A549 (cell line): ENCODE data around the gene PGK1. TPM values are rescaled to one million over a fixed set of nuclear protein-coding genes. Genes with fewer than 3 reads are reported as not detected.
"Not testable (repeated sequence)": the region's sequence is repeated elsewhere in the genome, so short reads cannot be mapped to it uniquely, and the experiment has no call there.

Experiments used
- ATAC-seq, 2 experiments: fragments of 200-7000 bp in 1 of 2; fragments of >200 bp in 1 of 2; cut with Nextera tagmentation in 1 of 2; cut with Tn5 transposase in 1 of 2; 3 replicates each; pipeline versions ENCODE4 v1.8.0 to v1.9.1; 2018 to 2020; ENCODE audit warnings: mild to moderate bottlenecking in 1 of 2, moderate library complexity in 1 of 2
- CTCF ChIA-PET: fragments of 300-600 bp; sonication (Branson Sonifier 250); formaldehyde crosslinking; extraction: SDS; loops from one replicate; lab custom pipeline; 2021; ENCODE audit warnings: antibody characterized with exemption, inconsistent platforms; lab: Yijun Ruan, JAX
- POLR2A ChIA-PET: fragments of 350-600 bp; formaldehyde crosslinking; extraction: SDS; loops from one replicate; lab custom pipeline; 2021; ENCODE audit warnings: antibody characterized with exemption, inconsistent platforms; lab: Yijun Ruan, JAX
- DNase-seq, 2 experiments: peaks; one replicate each; pipeline versions ENCODE4 v3.0.0 to v3.0.0-alpha.2; 2011 to 2016; ENCODE audit warnings: low read depth in 1 of 2, low spot score in 1 of 2
- FAIRE-seq: peaks from 2 replicates; lab custom pipeline; 2011; peaks lifted over from hg19 to GRCh38; lab: Jason Lieb, UNC
- H3K27ac ChIP-seq, 2 experiments: fragments of >200 bp; sonication (Bioruptor Twin); formaldehyde crosslinking; 3 replicates each; pipeline ENCODE4 v1.5.1; 2016 to 2017
- H3K4me1 ChIP-seq: fragments of >200 bp; sonication (Bioruptor Twin); formaldehyde crosslinking; 3 replicates; pipeline ENCODE4 v1.6.1; 2016
- H3K4me2 ChIP-seq: fragments of >200 bp; sonication (Bioruptor Twin); formaldehyde crosslinking; 3 replicates; pipeline ENCODE4 v1.6.1; 2016
- H3K4me3 ChIP-seq: fragments of >200 bp; sonication (Bioruptor Twin); formaldehyde crosslinking; 3 replicates; pipeline ENCODE4 v1.5.1; 2016
- H3K9me3 ChIP-seq: fragments of >200 bp; sonication (Bioruptor Twin); formaldehyde crosslinking; 3 replicates; pipeline ENCODE4 v1.6.1; 2016
- ATOH8 ChIP-seq: fragments of 250-450 bp; sonication (Bioruptor Pico); IDR thresholded peaks from 2 replicates; pipeline ENCODE4 v1.5.0; 2020; ENCODE audit warnings: low read depth, mild to moderate bottlenecking, moderate library complexity
- BCL3 ChIP-seq: fragments of >200 bp; sonication (Bioruptor Twin); formaldehyde crosslinking; IDR thresholded peaks from 3 replicates; pipeline ENCODE4 v1.6.1; 2016
- CEBPB ChIP-seq, 2 experiments: fragments of >200 bp in 1 of 2; sonication (Bioruptor Twin) in 1 of 2; formaldehyde crosslinking in 1 of 2; IDR thresholded peaks; 2 replicates each; pipeline ENCODE4 v1.6.1; 2012 to 2016
- CHD4 ChIP-seq: fragments of 200-600 bp; sonication (generic); IDR thresholded peaks from 2 replicates; pipeline ENCODE4 v1.6.1; 2016; ENCODE audit warnings: antibody characterized with exemption, mild to moderate bottlenecking, borderline replicate concordance
- EHF ChIP-seq: fragments of 250-450 bp; sonication (Bioruptor Pico); IDR thresholded peaks from 2 replicates; pipeline ENCODE4 v1.5.0; 2020; ENCODE audit warnings: mild to moderate bottlenecking
- EP300 ChIP-seq, 2 experiments: fragments of >200 bp; sonication (Bioruptor Twin); formaldehyde crosslinking; IDR thresholded peaks; 2 replicates in 1 of 2; 3 replicates in 1 of 2; pipeline ENCODE4 v1.6.1; 2016 to 2017
- ESRRA ChIP-seq: fragments of 150-350 bp; IDR thresholded peaks from 2 replicates; pipeline ENCODE4 v1.6.1; 2014; ENCODE audit warnings: mild to moderate bottlenecking, low read length, borderline replicate concordance
- HES2 ChIP-seq: fragments of >200 bp; sonication (Bioruptor Twin); formaldehyde crosslinking; IDR thresholded peaks from 2 replicates; pipeline ENCODE4 v1.6.1; 2016
- HEYL ChIP-seq: fragments of 250-450 bp; sonication (Bioruptor Pico); IDR thresholded peaks from 2 replicates; pipeline ENCODE4 v1.8.0; 2021; ENCODE audit warnings: mild to moderate bottlenecking, moderate library complexity
- HOXB13 ChIP-seq: fragments of 250-450 bp; sonication (Bioruptor Pico); IDR thresholded peaks from 2 replicates; pipeline ENCODE4 v1.5.0; 2020; ENCODE audit warnings: low read depth, mild to moderate bottlenecking, moderate library complexity
- JUNB ChIP-seq: fragments of >200 bp; sonication (Bioruptor Twin); formaldehyde crosslinking; IDR thresholded peaks from 2 replicates; pipeline ENCODE4 v1.6.1; 2016
- MAFK ChIP-seq: fragments of 450-650 bp; IDR thresholded peaks from 2 replicates; pipeline ENCODE4 v1.6.1; 2014; ENCODE audit not compliant: partially characterized antibody
- MAX ChIP-seq: IDR thresholded peaks from 2 replicates; pipeline ENCODE4 v1.6.1; 2012
- NFE2L2 ChIP-seq: fragments of 150-350 bp; conservative IDR thresholded peaks from 2 replicates; pipeline ENCODE4 v1.6.1; 2014; ENCODE audit warnings: low read length
- NR3C1 ChIP-seq: fragments of >200 bp; sonication (Bioruptor Twin); formaldehyde crosslinking; IDR thresholded peaks from 3 replicates; pipeline ENCODE4 v1.6.1; 2017
- PBX3 ChIP-seq: IDR thresholded peaks from 2 replicates; pipeline ENCODE4 v1.6.1; 2012
- PHF8 ChIP-seq: fragments of 200-600 bp; sonication (generic); IDR thresholded peaks from 2 replicates; pipeline ENCODE4 v1.6.1; 2016; ENCODE audit warnings: low read depth, mild to moderate bottlenecking, antibody characterized with exemption, moderate library complexity, borderline replicate concordance
- POLR2A ChIP-seq: IDR thresholded peaks from 2 replicates; pipeline ENCODE4 v1.6.1; 2012; ENCODE audit warnings: mild to moderate bottlenecking, low read length
- POLR2AphosphoS2 ChIP-seq: conservative IDR thresholded peaks from 2 replicates; pipeline ENCODE4 v1.6.1; 2012; ENCODE audit warnings: low read length, improper control_type of control experiment, inconsistent platforms
- RARB ChIP-seq: fragments of 250-450 bp; sonication (Bioruptor Pico); IDR thresholded peaks from 2 replicates; pipeline ENCODE4 v1.8.0; 2021; ENCODE audit warnings: mild to moderate bottlenecking, moderate library complexity
- RCOR1 ChIP-seq: fragments of 150-350 bp; IDR thresholded peaks from 2 replicates; pipeline ENCODE4 v1.6.1; 2014; ENCODE audit warnings: antibody characterized with exemption, low read length, low read depth
- REST ChIP-seq: fragments of 200-600 bp; sonication (generic); IDR thresholded peaks from 2 replicates; pipeline ENCODE4 v1.6.1; 2016; ENCODE audit warnings: antibody characterized with exemption, mild to moderate bottlenecking, moderate library complexity
- SREBF2 ChIP-seq: fragments of 450-650 bp; IDR thresholded peaks from 2 replicates; pipeline ENCODE4 v1.6.1; 2014; ENCODE audit warnings: mild to moderate bottlenecking, moderate library complexity
- TP53 ChIP-seq: fragments of 250-450 bp; sonication (Bioruptor Pico); IDR thresholded peaks from 2 replicates; pipeline ENCODE4 v1.5.0; 2021; ENCODE audit warnings: mild to moderate bottlenecking, moderate library complexity
- ZC3H11A ChIP-seq: fragments of 450-650 bp; IDR thresholded peaks from 2 replicates; pipeline ENCODE4 v1.6.1; 2014; ENCODE audit warnings: antibody characterized with exemption, mild to moderate bottlenecking
- ZNF302 ChIP-seq: fragments of 250-450 bp; sonication (Bioruptor Pico); IDR thresholded peaks from 2 replicates; pipeline ENCODE4 v1.9.0; 2021; ENCODE audit warnings: inconsistent platforms, mild to moderate bottlenecking, moderate library complexity
- ZSCAN20 ChIP-seq: fragments of 250-450 bp; sonication (Bioruptor Pico); IDR thresholded peaks from 2 replicates; pipeline ENCODE4 v1.8.0; 2022; ENCODE audit warnings: mild to moderate bottlenecking, moderate library complexity
- WGBS: methylation state at CpG from one replicate; pipeline ENCODE4 v1.1.6; 2017; ENCODE audit errors: missing lambda C conversion rate; 5-methylcytosine and 5-hydroxymethylcytosine counted together
- polyA plus RNA-seq, 4 experiments: library from polyadenylated mRNA; depleted of rRNA in 3 of 4; stranded (reverse); fragments of >200 nt; fragmentation: RNase III in 1 of 4; extraction: RNeasy Plus Mini Kit Qiagen cat#74134 plus additional on column Dnase treatment in 1 of 4; gene quantifications; 2 replicates in 3 of 4; 3 replicates in 1 of 4; pipeline ENCODE4 v1.2.3, GENCODE V29; 2011 to 2017

Gene PGK1
- polyA plus RNA-seq, 2 of the 4 experiments (the other 2 are of a cell fraction): 351 to 689 TPM

GRCh38 chrX:78139160-78140123 lies 35.4 kb downstream of the PGK1 start, which contains the start of gene TAF9B (continued):
- TF ChIP-seq RARB: peak; percentile 30; the same call in 1 of the 2 replicates
- TF ChIP-seq MAX: peak; percentile 48; the same call in 1 of the 2 replicates
- TF ChIP-seq HEYL (CRISPR knock-in tag): no peak
- no peak for TF ChIP-seq BCL3
- TF ChIP-seq CHD4: no peak
- no peak for TF ChIP-seq EP300 (IDR thresholded peaks at IDR 0.05)
- no peak for TF ChIP-seq NFE2L2
- no peak for TF ChIP-seq HES2
- no peak for TF ChIP-seq MAFK
- no peak for TF ChIP-seq EHF (CRISPR knock-in tag)
- no peak for TF ChIP-seq PBX3
- no peak for TF ChIP-seq CEBPB (IDR thresholded peaks at IDR 0.05)
- no peak for TF ChIP-seq JUNB
- no peak for TF ChIP-seq RCOR1
- TF ChIP-seq ZC3H11A: no peak
- TF ChIP-seq PHF8: 0 out of 2 replicates have a peak, but pooled peaks have one; percentile 45
- 0 out of 2 replicates have a peak, but pooled peaks have one; percentile 51 for TF ChIP-seq TP53 (CRISPR knock-in tag)
- no peak for TF ChIP-seq HOXB13
- TF ChIP-seq NR3C1: no peak
- peak; percentile 59 for TF ChIP-seq POLR2A
- TF ChIP-seq ZNF302: no peak
- 0 out of 2 replicates have a peak, but pooled peaks have one; percentile 76 for TF ChIP-seq POLR2AphosphoS2
- 0 out of 2 replicates have a peak, but pooled peaks have one; percentile 3 for TF ChIP-seq REST

GRCh38 chrX:78140206-78140605 lies 36.2 kb downstream of the PGK1 start:
- Histone ChIP-seq H3K4me3 (peak overlapping the region; percentile 61), H3K27ac (peak overlapping the region in 1 of 2 experiments; percentile 95; a peak in 3 of 6 replicates), H3K9me3 (no peaks in the 10 kb centered on the region), H3K4me2 (peak overlapping the region; percentile 90), H3K4me1 (no peaks in the 10 kb centered on the region)
- 82% methylated on average over 9 of the region's 9 CpGs for WGBS
- peak; percentile 51 for FAIRE-seq
- TF ChIP-seq ZC3H11A (no peak), CEBPB (IDR thresholded peaks at IDR 0.05) (no peak), ATOH8 (CRISPR knock-in tag) (no peak), SREBF2 (no peak), ESRRA (no peak), ZSCAN20 (CRISPR knock-in tag) (no peak)
- POLR2A ChIA-PET: no interaction called here
- ATAC-seq: no peak
- CTCF ChIA-PET: no interaction called here
- DNase-seq: no peak

- H3K4me2 ChIP-seq, H3K4me3 ChIP-seq, DNase-seq, POLR2A ChIA-PET, CTCF ChIA-PET, ATAC-seq, FAIRE-seq, H3K4me1 ChIP-seq, H3K27ac ChIP-seq: not testable (repeated sequence)
- 30% methylated on average over 5 of the region's 5 CpGs for WGBS
- H3K9me3 ChIP-seq: 0 out of 3 replicates have a peak, but pooled peaks cover 11% of the 10 kb centered on the region
These were observed 43.0 kb downstream of the PGK1 start for GRCh38 chrX:78147002-78147540.
